K562 (cell line): ENCODE data around the gene RDH5. TPM values are rescaled to one million over a fixed set of nuclear protein-coding genes. Genes with fewer than 3 reads are reported as not detected.

Source experiments
- CEBPB ChIP-seq: fragments of 450-650 bp; IDR thresholded peaks from 2 replicates; pipeline ENCODE4 v1.6.1; 2016; ENCODE audit warnings: missing genetic modification characterization, missing compliant biosample characterization
- MNT ChIP-seq, 2 experiments: fragments of 450-650 bp; conservative IDR thresholded peaks; 2 replicates each; pipeline ENCODE4 v1.6.1; 2017; ENCODE audit warnings: mild to moderate bottlenecking in 2 of 2, moderate library complexity in 2 of 2
- PRDM10 ChIP-seq: fragments of 450-650 bp; IDR thresholded peaks from 2 replicates; pipeline ENCODE4 v1.6.1; 2018; ENCODE audit not compliant: partially characterized antibody
- RBBP5 ChIP-seq: fragments of 200-600 bp; sonication (generic); IDR thresholded peaks from 2 replicates; pipeline ENCODE4 v1.6.1; 2012; ENCODE audit warnings: borderline replicate concordance, mild to moderate bottlenecking, low read length, control low read depth, inconsistent platforms; ENCODE audit not compliant: insufficient read depth, poor library complexity, severe bottlenecking
- RBFOX2 ChIP-seq: fragments of 200-400 bp; formaldehyde crosslinking; IDR thresholded peaks from 2 replicates; pipeline ENCODE4 v1.6.1; 2017; ENCODE audit warnings: low read depth, mild to moderate bottlenecking, low read length, moderate library complexity
- SAFB ChIP-seq: fragments of 200-400 bp; formaldehyde crosslinking; IDR thresholded peaks from 2 replicates; pipeline ENCODE4 v1.6.1; 2017; ENCODE audit warnings: low read depth, low read length, borderline replicate concordance
- SAP30 ChIP-seq: fragments of 200-600 bp; sonication (generic); IDR thresholded peaks from 2 replicates; pipeline ENCODE4 v1.6.1; 2012; ENCODE audit warnings: borderline replicate concordance, low read depth, mild to moderate bottlenecking, moderate library complexity, low read length, control low read depth, inconsistent platforms; ENCODE audit not compliant: insufficient read depth, poor library complexity, severe bottlenecking
- SMAD1 ChIP-seq: fragments of 150-350 bp; IDR thresholded peaks from 2 replicates; pipeline ENCODE4 v1.6.1; 2014; ENCODE audit warnings: low read length, low read depth; ENCODE audit not compliant: partially characterized antibody
- SMARCA5 ChIP-seq: fragments of 450-650 bp; IDR thresholded peaks from 2 replicates; pipeline ENCODE4 v1.6.1; 2016
- SRF ChIP-seq, 2 experiments: fragments of 250-450, 450-650 bp in 1 of 2; sonication (Bioruptor Pico) in 1 of 2; sonication (generic) in 1 of 2; formaldehyde crosslinking; IDR thresholded peaks; 2 replicates each; pipeline versions ENCODE4 v1.5.0 to v1.5.1; 2020 to 2022; ENCODE audit warnings: mild to moderate bottlenecking in 1 of 2, missing genetic modification reagents in 1 of 2
- polyA plus RNA-seq, 8 experiments: library from polyadenylated mRNA; depleted of rRNA in 4 of 8; stranded (reverse) in 5 of 8; unstranded in 3 of 8; fragments of >200 nt; fragmentation: Nextera tagmentation in 2 of 8; fragmentation: Illumina TruSeq in 1 of 8; extraction: Ambion mirVana in 2 of 8; extraction: Trizol in 1 of 8; gene quantifications; 2 replicates each; pipeline versions ENCODE4 v1.2.1 to v1.2.3, GENCODE V29; 2011 to 2014; ENCODE audit warnings: inconsistent platforms in 1 of 8, missing spikeins in 1 of 8
- total RNA-seq, 7 experiments: library from RNA; depleted of rRNA in 6 of 7; stranded (reverse); fragments of >200 nt in 6 of 7; fragmentation: Illumina TruSeq in 2 of 7; extraction: Trizol in 2 of 7; gene quantifications; 2 replicates each; pipeline versions ENCODE4 v1.2.1 to v1.2.3, GENCODE V29; 2011 to 2021; ENCODE audit warnings: low replicate concordance in 1 of 7
- TF ChIP-seq, protein P1 (sequence below), 2 experiments: fragments of 200-800 bp in 1 of 2; sonication (Bioruptor generic) in 1 of 2; sonication (generic) in 1 of 2; formaldehyde crosslinking in 1 of 2; IDR thresholded peaks in 1 of 2; conservative IDR thresholded peaks in 1 of 2; 2 replicates each; pipeline versions ENCODE4 v1.5.0 to v1.6.1; 2016 to 2020; ENCODE audit warnings: missing compliant biosample characterization in 1 of 2, missing genetic modification characterization in 1 of 2, missing genetic modification reagents in 1 of 2

The RDH5 gene
- total and polyA plus RNA-seq, 9 of the 15 experiments (the other 6 are each of a cell fraction or from before 2014, with no cell fraction given), result 0.28 to 2.0 (median 1.1) TPM; not detected in 1

- TF ChIP-seq, protein P1, sequence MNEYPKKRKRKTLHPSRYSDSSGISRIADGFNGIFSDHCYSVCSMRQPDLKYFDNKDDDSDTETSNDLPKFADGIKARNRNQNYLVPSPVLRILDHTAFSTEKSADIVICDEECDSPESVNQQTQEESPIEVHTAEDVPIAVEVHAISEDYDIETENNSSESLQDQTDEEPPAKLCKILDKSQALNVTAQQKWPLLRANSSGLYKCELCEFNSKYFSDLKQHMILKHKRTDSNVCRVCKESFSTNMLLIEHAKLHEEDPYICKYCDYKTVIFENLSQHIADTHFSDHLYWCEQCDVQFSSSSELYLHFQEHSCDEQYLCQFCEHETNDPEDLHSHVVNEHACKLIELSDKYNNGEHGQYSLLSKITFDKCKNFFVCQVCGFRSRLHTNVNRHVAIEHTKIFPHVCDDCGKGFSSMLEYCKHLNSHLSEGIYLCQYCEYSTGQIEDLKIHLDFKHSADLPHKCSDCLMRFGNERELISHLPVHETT (CRISPR knock-in tag; conservative IDR thresholded peaks at IDR 0.05 in 1 of 2, IDR thresholded peaks at IDR 0.05 in 1 of 2), result 0 out of 4 replicates have a peak, but pooled peaks of 1 of the 2 experiments have one; percentile 15
- peak; percentile 9 for TF ChIP-seq RBBP5
- TF ChIP-seq SMARCA5, result 0 out of 2 replicates have a peak, but pooled peaks have one; percentile 45
- TF ChIP-seq SAP30, result no peak
- peak in 1 of 2 experiments; percentile 10; a peak in 1 of 4 replicates for TF ChIP-seq SRF (CRISPR knock-in tag; IDR thresholded peaks at IDR 0.05)
- no peak for TF ChIP-seq CEBPB
- peak; percentile 56 for TF ChIP-seq RBFOX2
- TF ChIP-seq SAFB, result no peak
- TF ChIP-seq MNT (conservative IDR thresholded peaks at IDR 0.05), result peak in 1 of 2 experiments; percentile 5; a peak in 1 of 4 replicates
- no peak for TF ChIP-seq PRDM10
- TF ChIP-seq SMAD1, result peak; percentile 18
- TF ChIP-seq, all 486 proteins: peak for 28
Measured at GRCh38 chr12:55728186-55728938, 8.2 kb downstream of the RDH5 start (continued).
